ENCODE data around the gene SLC6A8. TPM values are rescaled to one million over a fixed set of nuclear protein-coding genes. Genes with fewer than 3 reads are reported as not detected.
"Not testable (repeated sequence)": the region's sequence is repeated elsewhere in the genome, so short reads cannot be mapped to it uniquely, and the experiment has no call there.

SLC6A8 gene
- total RNA-seq, 1 donor from 2014 or later, result 57.9 TPM

DNA sequence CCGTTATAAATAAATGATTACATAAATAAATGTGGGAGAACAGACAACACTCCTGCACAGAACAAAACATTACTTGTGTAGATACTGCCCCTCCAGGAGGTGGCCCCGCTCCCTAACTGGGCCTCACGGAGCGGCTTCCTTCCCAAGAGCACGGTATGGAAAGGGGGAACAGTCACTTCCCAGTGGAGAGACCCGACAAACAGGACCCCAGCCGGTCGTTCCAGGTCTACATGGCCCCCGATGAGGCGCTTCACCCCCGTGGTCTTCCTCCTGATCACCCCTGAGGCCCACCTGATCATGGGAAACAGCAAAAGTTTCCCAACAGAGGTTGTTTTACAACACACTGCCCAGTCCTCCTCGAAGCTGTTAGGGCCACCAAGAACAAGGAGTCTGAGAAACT lies 6.6 kb upstream of the SLC6A8 start:
- Mint-ChIP-seq H3K4me1 (ENCODE audit: low read depth, unreplicated experiment) (no peaks in the 10 kb centered on the region), H3K9me3 (ENCODE audit: unreplicated experiment) (no peaks in the 10 kb centered on the region), H3K27ac (ENCODE audit: unreplicated experiment) (no peak overlapping the region), H3K27me3 (ENCODE audit: low read depth, unreplicated experiment) (no peaks in the 10 kb centered on the region), H3K36me3 (ENCODE audit: low read depth, unreplicated experiment) (no peaks in the 10 kb centered on the region), H3K4me3 (ENCODE audit: unreplicated experiment) (no peak overlapping the region)
- FAIRE-seq (no peak), DNase-seq (ENCODE audit: low read depth) (no peak)
- Histone ChIP-seq H3K27ac (ENCODE audit: low read depth, low read length) (no peak overlapping the region), H3K4me3 (ENCODE audit: insufficient read depth, low read depth, low read length) (no peak overlapping the region), H3K9ac (ENCODE audit: low read length) (no peak overlapping the region), H3K27me3 (ENCODE audit: insufficient read depth, low read length) (no peaks in the 10 kb centered on the region), H3K4me1 (ENCODE audit: insufficient read depth, low read length) (no peaks in the 10 kb centered on the region), H3K79me2 (ENCODE audit: insufficient read depth, low read length) (no peaks in the 10 kb centered on the region), H3K36me3 (ENCODE audit: insufficient read depth, low read length) (no peaks in the 10 kb centered on the region), H3K9me3 (ENCODE audit: insufficient read depth, low read depth, low read length) (no peaks in the 10 kb centered on the region), H2AFZ (ENCODE audit: low read depth, low read length) (no peak overlapping the region), H4K20me1 (ENCODE audit: insufficient read depth, low read length) (no peaks in the 10 kb centered on the region), H3K4me2 (ENCODE audit: low read length) (no peak overlapping the region)
- no peak for TF ChIP-seq EZH2 (IDR thresholded peaks at IDR 0.05; ENCODE audit: insufficient read depth, low read length)
- TF ChIP-seq, protein P1, sequence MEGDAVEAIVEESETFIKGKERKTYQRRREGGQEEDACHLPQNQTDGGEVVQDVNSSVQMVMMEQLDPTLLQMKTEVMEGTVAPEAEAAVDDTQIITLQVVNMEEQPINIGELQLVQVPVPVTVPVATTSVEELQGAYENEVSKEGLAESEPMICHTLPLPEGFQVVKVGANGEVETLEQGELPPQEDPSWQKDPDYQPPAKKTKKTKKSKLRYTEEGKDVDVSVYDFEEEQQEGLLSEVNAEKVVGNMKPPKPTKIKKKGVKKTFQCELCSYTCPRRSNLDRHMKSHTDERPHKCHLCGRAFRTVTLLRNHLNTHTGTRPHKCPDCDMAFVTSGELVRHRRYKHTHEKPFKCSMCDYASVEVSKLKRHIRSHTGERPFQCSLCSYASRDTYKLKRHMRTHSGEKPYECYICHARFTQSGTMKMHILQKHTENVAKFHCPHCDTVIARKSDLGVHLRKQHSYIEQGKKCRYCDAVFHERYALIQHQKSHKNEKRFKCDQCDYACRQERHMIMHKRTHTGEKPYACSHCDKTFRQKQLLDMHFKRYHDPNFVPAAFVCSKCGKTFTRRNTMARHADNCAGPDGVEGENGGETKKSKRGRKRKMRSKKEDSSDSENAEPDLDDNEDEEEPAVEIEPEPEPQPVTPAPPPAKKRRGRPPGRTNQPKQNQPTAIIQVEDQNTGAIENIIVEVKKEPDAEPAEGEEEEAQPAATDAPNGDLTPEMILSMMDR (IDR thresholded peaks at IDR 0.05; ENCODE audit: insufficient read depth, low read depth, low read length), result no peak

DNA sequence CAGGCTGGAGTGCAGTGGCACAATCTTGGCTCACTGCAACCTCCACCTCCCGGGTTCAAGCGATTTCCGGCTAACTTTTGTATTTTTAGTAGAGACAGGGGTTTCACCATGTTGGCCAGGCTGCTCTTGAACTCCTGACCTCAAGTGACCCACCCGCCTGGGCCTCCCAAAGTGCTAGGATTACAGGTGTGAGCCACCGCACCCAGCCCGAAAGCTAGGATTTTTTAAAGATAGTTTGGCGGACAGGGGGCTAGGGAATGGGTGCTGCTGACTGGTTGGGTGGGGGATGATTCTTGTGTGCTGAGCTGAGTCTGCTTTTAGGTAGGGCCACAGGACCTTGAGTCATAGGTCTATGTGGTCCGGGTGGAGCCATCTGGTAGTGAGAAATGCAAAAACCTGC lies 4.2 kb upstream of the SLC6A8 start:
- not testable (repeated sequence) for H3K9ac ChIP-seq (ENCODE audit: low read length); H3K4me1 Mint-ChIP-seq (ENCODE audit: low read depth, unreplicated experiment); H3K4me2 ChIP-seq (ENCODE audit: low read length); H3K9me3 Mint-ChIP-seq (ENCODE audit: unreplicated experiment); H3K4me3 ChIP-seq (ENCODE audit: insufficient read depth, low read depth, low read length); H4K20me1 ChIP-seq (ENCODE audit: insufficient read depth, low read length); H3K79me2 ChIP-seq (ENCODE audit: insufficient read depth, low read length); H3K27me3 Mint-ChIP-seq (ENCODE audit: low read depth, unreplicated experiment); H3K4me3 Mint-ChIP-seq (ENCODE audit: unreplicated experiment); FAIRE-seq; H3K27ac ChIP-seq (ENCODE audit: low read depth, low read length); H3K36me3 Mint-ChIP-seq (ENCODE audit: low read depth, unreplicated experiment); H3K4me1 ChIP-seq (ENCODE audit: insufficient read depth, low read length); H3K36me3 ChIP-seq (ENCODE audit: insufficient read depth, low read length); H3K27me3 ChIP-seq (ENCODE audit: insufficient read depth, low read length); H3K9me3 ChIP-seq (ENCODE audit: insufficient read depth, low read depth, low read length); DNase-seq (ENCODE audit: low read depth); H3K27ac Mint-ChIP-seq (ENCODE audit: unreplicated experiment); H2AFZ ChIP-seq (ENCODE audit: low read depth, low read length)

DNA sequence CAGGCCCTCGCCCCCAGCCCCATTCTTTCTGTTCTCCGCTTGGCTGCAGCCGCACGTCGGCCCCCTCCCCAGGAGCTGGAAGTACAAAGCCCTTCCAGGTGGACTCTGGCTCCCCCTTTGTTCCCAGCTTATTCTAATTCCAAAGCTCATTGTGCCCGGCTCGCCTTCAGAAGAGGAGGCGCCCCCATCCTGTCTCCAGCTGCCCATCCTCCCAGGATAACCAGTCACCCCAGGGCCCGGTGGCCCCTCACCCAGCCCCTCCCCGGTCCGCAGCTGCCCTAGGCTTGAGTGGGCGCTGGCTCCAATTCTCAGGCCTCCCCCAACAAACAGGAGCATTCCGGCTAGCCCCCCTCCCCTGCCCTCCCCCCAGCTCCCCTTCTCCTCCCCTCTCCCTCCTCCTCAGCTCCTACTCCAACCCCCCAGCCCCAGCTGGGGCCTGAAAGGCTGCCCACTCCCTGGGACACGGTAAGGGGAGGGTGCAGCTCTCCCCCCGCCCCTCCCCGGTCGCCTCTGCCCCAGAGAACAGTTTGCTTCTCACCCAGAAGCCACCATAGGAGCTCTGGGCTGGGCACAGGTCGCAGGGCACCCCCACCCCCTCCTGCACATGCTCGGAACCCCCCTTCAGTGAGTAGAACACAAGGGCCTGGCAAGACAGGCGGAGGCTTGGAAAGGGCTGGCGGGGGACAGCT lies 3.1 kb upstream of the SLC6A8 start:
- no peaks in the 10 kb centered on the region for H3K27me3 ChIP-seq (ENCODE audit: insufficient read depth, low read length)
- peaks cover 2% of the 10 kb centered on the region for H4K20me1 ChIP-seq (ENCODE audit: insufficient read depth, low read length)
- FAIRE-seq (no peak), DNase-seq (ENCODE audit: low read depth) (no peak)
- H3K4me3 ChIP-seq (ENCODE audit: insufficient read depth, low read depth, low read length), result no peak overlapping the region
- peaks cover 2% of the 10 kb centered on the region for H3K4me1 Mint-ChIP-seq (ENCODE audit: low read depth, unreplicated experiment)
- H3K4me2 ChIP-seq (ENCODE audit: low read length), result no peak overlapping the region
- H2AFZ ChIP-seq (ENCODE audit: low read depth, low read length), result no peak overlapping the region
- no peak overlapping the region for H3K27ac Mint-ChIP-seq (ENCODE audit: unreplicated experiment)
- H3K9me3 ChIP-seq (ENCODE audit: insufficient read depth, low read depth, low read length), result no peaks in the 10 kb centered on the region
- H3K9me3 Mint-ChIP-seq (ENCODE audit: unreplicated experiment), result no peaks in the 10 kb centered on the region
- H3K4me1 ChIP-seq (ENCODE audit: insufficient read depth, low read length), result peaks cover 2% of the 10 kb centered on the region
- no peaks in the 10 kb centered on the region for H3K36me3 ChIP-seq (ENCODE audit: insufficient read depth, low read length)
- TF ChIP-seq, protein P1 (IDR thresholded peaks at IDR 0.05; ENCODE audit: insufficient read depth, low read depth, low read length), result no peak
- TF ChIP-seq EZH2 (IDR thresholded peaks at IDR 0.05; ENCODE audit: insufficient read depth, low read length), result no peak
- H3K79me2 ChIP-seq (ENCODE audit: insufficient read depth, low read length), result peaks cover under 1% of the 10 kb centered on the region
- no peaks in the 10 kb centered on the region for H3K27me3 Mint-ChIP-seq (ENCODE audit: low read depth, unreplicated experiment)
- no peak overlapping the region for H3K4me3 Mint-ChIP-seq (ENCODE audit: unreplicated experiment)
- H3K36me3 Mint-ChIP-seq (ENCODE audit: low read depth, unreplicated experiment), result no peaks in the 10 kb centered on the region
- no peak overlapping the region for H3K9ac ChIP-seq (ENCODE audit: low read length)
- no peak overlapping the region for H3K27ac ChIP-seq (ENCODE audit: low read depth, low read length)
